Stimulated activated CD8-positive, alpha-beta memory T cell treated with anti-CD3 and anti-CD28 coated beads, Interleukin-15, amount 100 ng/mL, for 1 hour (primary cell): ENCODE measurements around the gene BZW1.
A peak's percentile ranks its signal among the peaks of the same experiment; 100 is the strongest.

Experiments
- DNase-seq: peaks from one replicate; pipeline ENCODE4 v3.0.0-alpha.2; 2020; ENCODE audit warnings: low read depth

Gene BZW1

DNA sequence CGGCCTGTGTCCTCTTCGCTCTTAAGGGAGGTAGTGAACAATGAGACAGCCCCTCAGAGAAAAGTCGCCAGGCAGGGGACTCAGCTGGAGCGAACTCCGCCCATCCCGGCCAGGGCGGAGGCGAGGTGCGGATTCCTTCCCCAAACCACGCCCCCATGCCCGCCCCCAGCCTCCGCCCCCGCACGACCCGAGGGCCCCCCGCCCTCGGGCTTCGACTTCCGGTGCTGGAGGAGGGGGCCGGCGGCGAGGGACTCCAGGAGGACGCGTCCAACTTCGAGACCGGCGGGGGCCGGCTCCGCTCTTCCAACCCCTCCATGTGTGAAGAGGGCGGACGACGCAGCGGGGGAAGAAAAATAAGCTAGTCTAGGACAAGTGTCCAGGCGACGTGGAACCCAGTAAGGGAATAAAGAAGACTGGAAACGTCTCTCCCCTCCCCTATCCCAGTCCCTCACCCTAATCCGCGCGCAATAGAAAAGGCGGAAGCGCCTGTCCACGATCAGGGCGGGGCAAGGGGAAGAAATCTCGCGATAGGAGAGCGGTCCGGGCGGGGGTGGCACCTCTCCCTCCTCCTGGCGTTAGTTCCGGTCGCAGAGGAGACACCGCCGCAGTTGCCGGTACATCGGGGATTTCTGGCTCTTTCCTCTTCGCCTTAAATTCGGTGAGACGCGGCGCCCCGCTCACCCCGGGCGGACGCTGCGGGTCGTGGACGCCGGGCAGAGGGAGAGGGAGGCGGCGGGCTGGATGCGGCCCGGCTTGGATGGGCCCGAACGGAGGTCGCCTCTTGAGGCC, at the start of gene BZW1:
TSS of gene BZW1 (plus strand) at position 578 of the 789 bp plus-strand sequence. CDS start 1,308 bp downstream, outside the sequence.
- peak; percentile 95 for DNase-seq

DNA sequence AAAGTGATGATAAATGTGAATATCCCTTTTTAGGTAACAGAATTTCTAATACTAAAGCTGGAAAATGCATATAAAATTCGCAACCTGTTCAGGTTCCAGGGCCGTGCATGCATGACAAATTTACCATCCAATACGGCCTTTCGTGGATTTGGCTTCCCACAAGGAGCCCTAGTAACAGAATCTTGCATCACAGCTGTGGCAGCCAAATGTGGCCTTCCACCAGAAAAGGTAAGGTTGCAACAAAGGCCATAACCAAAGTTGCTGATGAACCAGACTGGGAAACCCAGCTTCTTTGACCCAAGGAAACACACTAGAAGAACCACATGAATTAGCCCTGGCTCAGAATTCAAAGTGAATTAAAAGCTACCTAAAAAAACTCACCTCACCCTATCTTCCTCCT, 49.6 kb upstream of the BZW1 start:
- DNase-seq: no peak

DNA sequence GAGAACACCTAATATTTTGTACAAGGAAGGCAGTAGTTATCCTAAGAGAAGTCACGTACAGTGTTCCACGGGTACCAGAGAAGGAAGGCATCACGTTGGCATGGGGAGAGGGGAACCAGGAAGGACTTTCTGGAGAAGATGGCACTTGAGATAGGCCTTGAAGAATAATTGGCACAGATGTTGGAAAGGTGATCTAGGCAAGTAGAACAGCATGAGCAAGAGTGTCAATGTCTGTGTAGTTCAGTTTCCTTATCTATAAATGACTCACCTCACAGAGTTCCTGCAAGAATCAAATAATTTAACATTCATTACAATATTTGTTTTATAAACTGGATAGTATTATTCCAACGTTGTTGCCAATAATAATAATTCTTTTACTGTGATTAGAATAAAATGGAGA, 48.3 kb upstream of the BZW1 start:
- no peak for DNase-seq

DNA sequence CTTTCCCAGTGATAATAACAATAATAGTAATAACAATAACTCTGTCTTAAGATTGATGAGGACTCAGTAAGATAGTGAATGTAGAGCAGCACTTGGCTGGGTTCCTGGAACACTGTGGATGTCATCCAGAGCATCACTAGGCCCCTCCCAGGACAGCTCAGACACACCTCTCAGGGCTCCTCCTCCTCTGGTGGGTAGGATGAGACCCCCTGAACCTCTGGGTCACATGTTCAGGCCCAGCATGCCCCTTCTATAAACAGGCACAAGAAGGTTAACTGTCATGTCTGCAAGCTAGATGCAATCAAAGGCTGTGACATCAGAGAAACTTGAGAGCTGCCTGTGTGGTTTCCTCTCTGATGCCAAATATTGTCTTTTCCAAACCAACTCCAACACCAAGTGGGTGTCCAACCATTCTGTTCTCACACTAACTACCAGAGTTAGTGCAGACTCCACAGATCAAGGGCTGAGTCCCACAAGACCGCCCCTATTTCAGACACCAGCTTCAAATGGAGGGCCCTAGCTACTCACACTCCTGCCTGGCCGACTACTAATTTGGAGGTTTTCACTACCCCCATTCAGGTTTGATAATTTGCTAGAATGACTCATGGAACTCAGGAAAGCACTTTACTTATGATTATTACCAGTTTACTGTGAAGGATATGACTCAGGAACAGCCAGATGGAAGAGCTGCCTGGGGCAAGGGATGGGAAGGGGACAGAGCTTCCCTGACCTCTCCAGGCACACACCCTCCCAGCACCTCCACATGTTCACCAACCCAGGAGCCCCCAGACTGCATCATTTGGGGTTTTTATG, 46.4 kb upstream of the BZW1 start:
- no peak for DNase-seq

DNA sequence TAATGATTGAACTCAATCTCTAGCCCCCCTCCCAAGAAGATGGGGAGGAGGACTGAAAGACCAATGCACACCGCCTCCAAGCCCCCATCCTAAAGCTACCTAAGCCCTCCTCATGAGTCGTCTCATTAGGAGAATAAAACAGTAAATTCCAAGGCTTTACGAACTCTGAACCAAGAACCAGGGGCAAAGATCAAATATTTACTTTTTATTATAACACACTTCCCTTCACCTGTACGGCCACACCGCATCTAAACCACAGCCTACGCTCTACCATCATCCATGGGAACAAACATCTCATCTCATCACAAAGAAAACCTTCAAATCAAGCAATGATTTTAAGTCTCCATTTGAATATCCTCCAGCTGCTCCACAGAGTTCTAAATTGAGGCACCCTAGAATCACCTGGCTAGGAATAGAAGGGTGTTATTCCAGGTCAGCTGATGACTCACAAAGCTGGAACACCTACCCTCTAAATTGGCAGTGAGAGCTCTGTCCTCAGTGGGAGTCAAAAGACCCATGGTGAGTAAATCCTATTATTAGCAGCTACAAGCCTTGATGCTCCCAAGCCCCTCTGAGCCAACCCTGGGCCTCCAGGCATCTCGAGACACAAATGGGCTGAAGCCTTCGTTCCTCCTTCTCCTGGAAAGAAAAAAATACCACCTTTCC, 45.6 kb upstream of the BZW1 start:
- no peak for DNase-seq

GRCh38 chr2:200767111-200767885, 44.4 kb upstream of the BZW1 start:
- no peak for DNase-seq

GRCh38 chr2:200770847-200771246, 40.9 kb upstream of the BZW1 start:
- DNase-seq: no peak

- no peak for DNase-seq
Observed at GRCh38 chr2:200772620-200773019, 39.1 kb upstream of the BZW1 start.

- no peak for DNase-seq
Observed at GRCh38 chr2:200773083-200773482, 38.6 kb upstream of the BZW1 start.

DNA sequence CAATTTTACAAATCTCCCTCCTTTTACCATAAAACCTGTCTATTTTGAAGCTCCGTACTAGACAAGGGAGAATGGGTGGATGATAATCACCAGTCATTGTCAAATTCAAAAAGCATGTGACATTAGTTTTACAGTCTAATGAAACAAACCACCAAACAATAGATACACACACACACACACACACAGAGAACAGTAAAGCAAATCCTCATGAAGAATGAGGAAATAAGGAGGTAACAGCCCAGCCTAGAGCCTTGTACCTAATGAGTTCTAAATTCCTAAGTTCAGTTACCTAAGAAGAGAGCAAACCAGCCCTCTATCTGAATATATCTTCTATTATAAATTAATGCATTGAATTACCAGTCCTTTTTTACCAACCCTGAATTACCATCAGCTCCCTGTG, 36.8 kb upstream of the BZW1 start:
- no peak for DNase-seq

DNA sequence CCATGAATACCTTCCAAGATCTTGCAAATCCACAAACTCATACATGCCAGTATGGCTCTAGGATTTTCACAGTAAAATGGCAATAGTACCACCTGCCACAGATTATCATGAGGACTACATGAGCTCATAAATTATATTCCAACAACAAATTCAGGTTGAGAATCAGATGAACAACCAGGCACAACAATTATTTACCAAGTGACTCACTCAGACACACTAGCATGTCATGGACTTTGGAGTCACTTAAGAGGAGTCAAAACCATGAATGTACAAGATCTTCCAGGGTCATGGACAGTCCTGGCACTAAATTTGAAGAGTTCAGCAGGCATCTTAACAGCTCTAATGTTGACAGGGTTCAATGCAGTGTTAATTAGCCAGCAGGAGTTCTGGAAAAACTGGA, 34.4 kb upstream of the BZW1 start:
- no peak for DNase-seq

DNA sequence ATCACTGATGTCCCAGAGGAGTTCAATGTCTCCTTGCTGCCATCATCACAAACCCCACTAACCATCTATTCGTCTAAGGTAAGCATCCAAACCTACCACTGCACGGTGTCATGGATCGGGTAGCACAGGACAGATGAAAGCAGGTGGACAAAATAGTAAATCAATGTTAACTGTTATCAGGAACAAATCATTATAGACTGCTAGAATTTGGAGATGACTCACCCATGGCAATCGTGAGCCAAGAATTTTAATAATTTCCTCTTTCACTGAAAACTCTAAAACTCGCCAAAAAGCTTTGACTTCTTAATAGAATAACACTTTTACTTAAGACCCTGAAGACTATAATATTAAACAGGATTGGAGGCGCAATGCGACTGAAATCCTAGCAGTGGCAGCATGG, 33.7 kb upstream of the BZW1 start:
- no peak for DNase-seq

DNA sequence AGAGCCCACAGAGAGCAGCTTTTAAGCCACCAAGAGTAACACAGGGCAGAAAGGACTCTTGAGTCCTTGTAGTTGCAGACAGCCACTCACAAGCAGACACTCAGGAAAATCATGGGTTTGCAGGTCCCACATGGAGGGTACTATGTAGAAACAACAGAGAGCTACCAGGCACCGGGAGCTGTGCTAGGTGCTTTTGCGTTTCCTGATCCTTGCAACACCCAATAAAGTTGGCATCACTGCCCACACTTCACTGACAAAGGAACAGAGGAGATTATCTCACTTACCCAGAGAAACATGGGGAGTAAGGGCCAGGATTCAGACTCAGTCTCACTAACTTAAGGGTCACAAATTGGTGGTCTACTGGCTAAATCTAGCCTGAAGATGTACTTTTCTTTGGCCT, 32.5 kb upstream of the BZW1 start:
- no peak for DNase-seq

GRCh38 chr2:200781616-200782015, 30.1 kb upstream of the BZW1 start:
- DNase-seq: no peak

GRCh38 chr2:200782251-200782650, 29.5 kb upstream of the BZW1 start:
- DNase-seq: no peak

DNA sequence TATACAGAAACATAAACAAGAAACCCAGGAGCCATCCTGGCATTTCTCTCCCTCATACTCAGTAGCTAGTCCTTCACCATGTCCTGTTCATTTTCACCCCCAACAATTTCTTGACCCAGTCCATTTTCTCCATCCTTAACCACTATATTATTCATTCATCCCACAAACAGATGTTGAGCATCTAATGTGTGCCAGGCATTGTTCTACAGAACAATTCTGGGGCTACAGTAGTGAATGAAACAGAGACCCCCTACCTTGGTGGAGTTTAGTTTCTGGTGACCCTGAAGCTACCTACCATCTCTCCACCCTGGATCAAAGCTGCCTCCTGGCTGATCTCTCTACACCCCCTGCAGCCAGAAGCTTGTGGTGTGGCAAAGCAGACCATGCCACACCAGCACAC, 27.5 kb upstream of the BZW1 start:
- DNase-seq: no peak

GRCh38 chr2:200786423-200786822, 25.3 kb upstream of the BZW1 start:
- no peak for DNase-seq

DNA sequence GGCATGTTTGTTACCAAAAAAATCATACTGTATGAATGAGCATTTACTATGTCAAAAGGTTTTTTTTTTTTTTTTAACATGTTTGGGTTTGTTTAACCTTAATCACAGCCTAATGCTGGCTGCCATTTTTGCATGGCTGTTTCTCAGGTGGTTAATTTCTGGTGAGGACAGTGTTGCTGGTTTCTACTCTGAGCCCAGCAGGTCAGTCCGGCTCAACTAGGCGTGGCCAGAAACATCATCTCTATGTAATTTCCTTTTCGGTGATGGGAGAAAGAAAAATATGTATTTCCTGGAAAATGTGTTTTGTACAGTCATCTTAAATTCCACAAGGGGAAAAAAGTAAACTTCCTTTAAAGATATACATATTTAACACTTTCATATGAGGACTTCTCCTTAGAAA, 24.9 kb upstream of the BZW1 start:
- DNase-seq: no peak

DNA sequence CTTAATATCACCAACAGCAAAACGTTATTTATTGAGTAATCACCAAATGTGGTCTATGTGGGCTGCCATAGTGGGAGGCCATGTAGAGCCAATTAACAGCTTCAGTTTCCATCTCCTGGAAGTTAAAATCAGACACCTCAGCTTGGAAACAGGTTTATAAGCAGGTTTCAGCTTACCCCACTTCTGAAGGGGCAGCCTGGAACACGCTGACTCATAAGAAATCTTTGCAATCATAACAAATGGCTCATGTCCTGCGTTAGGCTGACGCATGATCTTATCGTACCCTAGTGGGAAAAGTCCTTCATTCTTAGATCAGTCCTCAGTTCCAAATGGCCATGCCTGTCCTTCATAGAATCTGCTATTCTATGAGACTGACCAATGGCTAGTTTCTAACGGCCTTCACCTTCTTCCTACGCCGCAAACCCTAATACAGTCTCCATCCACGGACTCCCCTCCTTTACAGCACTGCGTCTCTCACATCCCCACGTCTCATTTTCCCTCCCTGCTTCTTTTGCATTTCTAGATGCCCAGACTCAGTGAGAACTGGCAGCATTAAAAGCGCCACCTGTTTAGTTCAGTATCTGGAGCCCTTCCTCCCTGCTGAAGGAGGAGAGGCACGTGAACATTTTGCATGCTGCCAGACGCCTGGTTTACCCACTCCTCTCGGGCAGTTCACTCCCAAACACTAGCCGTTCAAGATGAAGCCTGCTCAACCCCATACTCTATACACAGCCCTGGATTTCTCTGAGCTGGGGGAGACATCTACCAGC, 24.2 kb upstream of the BZW1 start:
- no peak for DNase-seq

DNA sequence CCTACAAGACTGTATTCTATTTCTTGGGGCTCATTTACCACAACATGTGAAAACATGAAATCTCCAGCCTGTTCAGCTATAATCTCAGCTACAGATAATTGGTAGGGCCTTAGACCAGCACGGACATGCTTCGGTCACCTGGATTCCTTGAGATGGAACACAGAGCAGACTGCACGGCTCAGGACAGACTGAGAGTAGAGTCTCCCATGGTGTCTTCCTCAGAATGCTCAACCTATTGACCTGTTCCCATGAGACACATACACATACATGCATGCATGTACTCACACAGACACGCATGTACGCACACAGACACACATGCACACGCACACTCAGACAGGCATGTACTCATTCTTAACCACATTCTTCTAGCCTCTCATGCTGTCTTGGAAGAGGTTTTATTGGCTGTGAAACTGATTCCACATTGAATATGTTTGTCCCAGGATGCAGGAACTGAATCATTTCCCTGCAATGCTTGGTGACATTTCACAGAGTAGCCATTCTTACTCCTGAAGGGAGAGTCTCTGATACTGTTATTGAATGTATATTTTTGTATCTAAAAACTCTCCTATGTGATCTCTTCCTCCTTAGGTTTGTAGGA, 23.5 kb upstream of the BZW1 start:
- no peak for DNase-seq

DNA sequence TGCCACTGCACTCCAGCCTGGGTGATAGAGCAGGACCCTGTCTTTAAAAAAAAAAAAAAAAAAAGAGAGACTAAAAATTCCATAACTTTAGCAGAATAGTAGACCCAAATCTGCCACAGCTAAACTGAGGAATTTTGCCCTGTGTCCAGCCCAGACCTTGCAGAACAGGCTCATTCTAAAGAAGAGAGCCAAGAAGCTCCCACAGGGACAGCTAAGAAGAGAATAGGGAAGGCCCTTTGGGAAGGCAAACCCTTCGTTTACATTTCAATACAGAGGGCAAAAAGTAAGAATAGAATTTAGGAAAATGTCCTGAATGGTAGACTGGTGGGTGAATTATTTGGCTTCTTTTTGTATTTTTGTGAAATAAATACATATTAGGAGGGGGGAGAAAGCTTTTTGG, 21.5 kb upstream of the BZW1 start:
- DNase-seq: no peak
